ENCODE data around the gene IL3RA. TPM values are rescaled to one million over a fixed set of nuclear protein-coding genes. Genes with fewer than 3 reads are reported as not detected.

The IL3RA gene
- total RNA-seq, 2 donors from 2014 or later: 2.1 to 6.7 TPM

DNA sequence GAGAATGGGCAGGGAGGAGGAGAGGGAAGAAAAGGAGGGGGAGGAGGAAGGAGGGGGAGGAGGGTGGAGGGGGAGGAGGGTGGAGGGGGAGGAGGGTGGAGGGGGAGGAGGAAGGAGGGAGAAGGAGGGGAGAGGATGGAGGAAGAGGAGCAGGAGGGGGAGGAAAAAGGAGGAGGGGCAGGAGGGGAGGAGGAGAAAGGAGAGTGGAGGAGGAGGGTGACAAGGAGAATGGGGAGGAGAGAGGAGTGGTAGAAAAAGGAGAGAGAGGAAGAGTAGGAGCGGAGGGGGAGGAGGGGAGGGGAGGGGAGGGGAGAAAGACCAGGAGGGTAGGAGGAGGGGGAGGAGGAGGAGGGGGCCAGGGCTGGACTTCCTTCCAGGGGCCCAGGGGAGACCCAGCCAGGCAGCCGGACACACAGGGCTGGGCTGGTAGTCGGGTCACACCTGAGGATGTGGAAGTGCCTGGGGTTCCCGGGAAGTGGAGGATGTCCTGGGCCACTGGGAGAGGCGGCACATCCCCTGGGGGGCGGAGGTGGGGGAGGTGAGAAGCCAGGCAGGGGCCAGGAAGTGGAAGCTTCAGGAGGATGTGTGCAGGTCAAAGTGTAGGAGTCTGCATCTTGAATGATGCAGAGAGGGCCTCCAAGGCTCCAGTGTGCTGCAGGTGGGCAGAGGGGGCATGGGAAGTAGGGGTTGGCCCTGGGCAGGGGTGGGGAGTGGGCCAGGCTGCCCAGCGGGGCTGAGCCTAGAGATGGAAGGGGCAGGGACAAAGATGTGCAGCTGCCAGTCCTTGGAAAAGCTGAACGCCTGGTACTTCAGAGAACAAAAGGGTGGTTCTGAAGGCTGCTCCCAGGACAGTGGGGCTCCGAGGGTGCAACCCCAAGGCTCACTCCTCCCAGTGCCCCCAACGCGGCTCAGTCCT, 18.8 kb downstream of the IL3RA start:
- no peak for TF ChIP-seq CTCF (IDR thresholded peaks at IDR 0.05)
- H3K9ac ChIP-seq (ENCODE audit: low read depth in 2 of 2, low read length in 2 of 2): no peak overlapping the region
- no peaks in the 10 kb centered on the region for H3K4me1 ChIP-seq
- no peaks in the 10 kb centered on the region for H3K36me3 ChIP-seq
- DNase-seq: no peak
- no peaks in the 10 kb centered on the region for H3K27me3 ChIP-seq
- H3K4me3 ChIP-seq: no peak overlapping the region
- no peaks in the 10 kb centered on the region for H3K9me3 ChIP-seq
- H3K27ac ChIP-seq: no peak overlapping the region
- intact Hi-C loops (cut with DNase I): no loop called here

DNA sequence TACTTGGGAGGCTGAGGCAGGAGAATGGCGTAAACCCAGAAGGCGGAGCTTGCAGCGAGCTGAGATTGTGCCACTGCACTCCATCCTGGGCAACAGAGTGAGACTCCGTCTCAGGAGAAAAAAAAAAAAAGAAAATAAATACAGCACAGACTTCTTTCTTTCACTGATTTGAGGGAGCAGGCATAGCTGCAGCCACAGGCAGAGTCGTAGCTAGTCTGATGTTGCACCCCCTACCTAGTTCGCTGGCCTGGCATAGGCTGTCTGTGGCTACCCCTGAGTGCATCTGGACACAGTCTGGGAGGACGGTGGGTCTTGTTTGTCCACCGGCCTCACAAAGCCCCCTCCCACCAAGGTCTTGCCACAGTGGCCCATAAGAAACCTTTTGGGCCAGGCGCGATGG, 21.4 kb downstream of the IL3RA start:
- no peak for TF ChIP-seq CTCF (IDR thresholded peaks at IDR 0.05)
- no peak overlapping the region for H3K27ac ChIP-seq
- no peaks in the 10 kb centered on the region for H3K36me3 ChIP-seq
- no peaks in the 10 kb centered on the region for H3K9me3 ChIP-seq
- DNase-seq: no peak
- intact Hi-C loops (cut with DNase I): no loop called here
- H3K9ac ChIP-seq (ENCODE audit: low read depth in 2 of 2, low read length in 2 of 2): no peak overlapping the region
- no peaks in the 10 kb centered on the region for H3K4me1 ChIP-seq
- H3K27me3 ChIP-seq: no peaks in the 10 kb centered on the region
- H3K4me3 ChIP-seq: no peak overlapping the region

- no peaks in the 10 kb centered on the region for H3K27me3 ChIP-seq
- H3K4me1 ChIP-seq: no peaks in the 10 kb centered on the region
- no peak for TF ChIP-seq CTCF (IDR thresholded peaks at IDR 0.05)
- no peaks in the 10 kb centered on the region for H3K36me3 ChIP-seq
- no peak overlapping the region for H3K27ac ChIP-seq
- H3K9me3 ChIP-seq: no peaks in the 10 kb centered on the region
- H3K4me3 ChIP-seq: no peak overlapping the region
- H3K9ac ChIP-seq (ENCODE audit: low read depth in 2 of 2, low read length in 2 of 2): no peak overlapping the region
- intact Hi-C loops (cut with DNase I): no loop called here
- no peak for DNase-seq
Observed at GRCh38 chrX:1358793-1359476, 22.4 kb downstream of the IL3RA start.

DNA sequence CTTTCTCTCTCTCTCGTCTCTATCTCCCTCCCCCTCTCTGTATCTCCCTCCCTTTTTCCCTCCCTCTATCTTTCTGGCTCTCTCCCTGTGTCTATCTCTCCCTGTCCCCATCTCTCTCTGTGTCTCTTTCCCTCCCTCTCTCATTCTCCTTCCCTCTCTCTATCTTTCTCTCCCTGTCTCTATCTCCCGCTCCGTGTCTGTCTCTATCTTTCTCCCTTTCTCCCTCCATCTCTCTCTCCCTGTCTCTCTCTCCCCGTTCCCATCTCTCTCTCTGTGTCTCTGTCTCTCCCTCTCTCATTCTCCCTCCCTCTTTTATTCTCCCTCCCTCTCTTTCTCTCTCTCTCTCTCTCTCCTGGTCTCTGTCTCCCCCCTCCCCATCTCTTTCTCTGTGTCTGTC, 22.9 kb downstream of the IL3RA start:
- Histone ChIP-seq H3K36me3 (no peaks in the 10 kb centered on the region), H3K9ac (ENCODE audit: low read depth in 2 of 2, low read length in 2 of 2) (no peak overlapping the region), H3K4me3 (no peak overlapping the region), H3K4me1 (no peaks in the 10 kb centered on the region), H3K27ac (no peak overlapping the region), H3K9me3 (no peaks in the 10 kb centered on the region), H3K27me3 (no peaks in the 10 kb centered on the region)
- intact Hi-C loops (cut with DNase I): no loop called here
- no peak for TF ChIP-seq CTCF (IDR thresholded peaks at IDR 0.05)
- DNase-seq: no peak

DNA sequence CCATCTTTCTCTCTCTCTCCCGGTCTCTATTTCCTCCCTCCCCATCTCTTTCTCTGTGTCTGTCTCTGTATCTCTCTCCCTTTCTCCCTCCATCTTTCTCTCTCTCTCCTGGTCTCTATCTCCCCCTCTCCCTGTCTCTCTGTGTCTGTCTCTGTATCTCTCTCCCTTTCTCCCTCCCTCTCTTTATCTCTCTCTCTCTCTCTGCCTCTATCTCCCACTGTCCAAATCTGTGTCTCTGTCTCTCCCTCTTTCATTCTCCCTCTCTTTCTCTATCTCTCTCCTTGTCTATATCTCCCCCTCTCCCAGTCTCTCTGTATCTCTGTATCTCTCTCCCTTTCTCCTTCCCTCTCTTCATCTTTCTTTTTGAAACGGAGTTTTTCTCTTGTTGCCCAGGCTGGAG, 23.6 kb downstream of the IL3RA start:
- TF ChIP-seq CTCF (IDR thresholded peaks at IDR 0.05): no peak

More for the DNA sequence above, 23.6 kb downstream of the IL3RA start:
- no peaks in the 10 kb centered on the region for H3K27me3 ChIP-seq
- no peak overlapping the region for H3K9ac ChIP-seq (ENCODE audit: low read depth in 2 of 2, low read length in 2 of 2)
- no peak overlapping the region for H3K27ac ChIP-seq
- H3K4me1 ChIP-seq: no peaks in the 10 kb centered on the region
- H3K36me3 ChIP-seq: no peaks in the 10 kb centered on the region
- no peaks in the 10 kb centered on the region for H3K9me3 ChIP-seq
- intact Hi-C loops (cut with DNase I): no loop called here
- no peak overlapping the region for H3K4me3 ChIP-seq
- DNase-seq: no peak
